Naive thymus-derived CD4-positive, alpha-beta T cell (primary cell): ENCODE results near the gene PDGFC. TPM values are rescaled to one million over a fixed set of nuclear protein-coding genes. Genes with fewer than 3 reads are reported as not detected.

Experiments
- ATAC-seq: fragments of 150-1000 bp; cut with Tn5 transposase; 2 replicates; pipeline ENCODE4 v1.10.0; 2021; ENCODE audit warnings: mild to moderate bottlenecking, moderate library complexity
- CTCF ChIA-PET: fragments of 350-600 bp; sonication (Branson Sonifier 250); formaldehyde crosslinking; loops from one replicate; lab custom pipeline; 2021; ENCODE audit warnings: antibody characterized with exemption; lab: Charles Lee
- POLR2A ChIA-PET: fragments of 350-600 bp; sonication (Branson Sonifier 250); formaldehyde crosslinking; loops from one replicate; lab custom pipeline; 2021; ENCODE audit warnings: antibody characterized with exemption, inconsistent platforms; lab: Charles Lee
- DNase-seq, 9 donors: peaks; one replicate each; pipeline versions ENCODE4 v3.0.0 to v3.0.0-alpha.2; 2020 to 2022; ENCODE audit warnings: mixed read lengths in 1 of 9
- H3K27ac ChIP-seq: one replicate; pipeline ENCODE4 v1.7.0; 2013; ENCODE audit warnings: mild to moderate bottlenecking, low read depth, low read length, moderate library complexity
- H3K27me3 ChIP-seq, 2 donors: one replicate each; pipeline ENCODE4 v1.7.0; 2013; ENCODE audit warnings: low read length in 2 of 2, mild to moderate bottlenecking in 2 of 2, moderate library complexity in 2 of 2; ENCODE audit not compliant: control insufficient read depth in 2 of 2, insufficient read depth in 2 of 2
- H3K36me3 ChIP-seq, 3 experiments: 1 replicate in 2 of 3; 2 replicates in 1 of 3; pipeline ENCODE4 v1.7.0; 2013; ENCODE audit warnings: low read length in 3 of 3, mild to moderate bottlenecking in 3 of 3, moderate library complexity in 1 of 3; ENCODE audit not compliant: insufficient read depth in 3 of 3, control insufficient read depth in 2 of 3
- H3K4me1 ChIP-seq, 2 donors: one replicate each; pipeline ENCODE4 v1.7.0; 2013; ENCODE audit warnings: low read length in 2 of 2, mild to moderate bottlenecking in 2 of 2, moderate library complexity in 1 of 2; ENCODE audit not compliant: control insufficient read depth in 2 of 2, insufficient read depth in 2 of 2
- H3K4me3 ChIP-seq: 2 replicates; pipeline ENCODE4 v1.7.0; 2013; ENCODE audit warnings: mild to moderate bottlenecking, low read length
- H3K9me3 ChIP-seq, 3 experiments: 1 replicate in 2 of 3; 2 replicates in 1 of 3; pipeline ENCODE4 v1.7.0; 2013; ENCODE audit warnings: low read length in 3 of 3; ENCODE audit not compliant: control insufficient read depth in 2 of 3
- H3K27ac Mint-ChIP-seq, 9 donors: one replicate each; pipeline ENCODE4 v1.8.0; 2020 to 2022; ENCODE audit warnings: mixed read lengths in 9 of 9, mild to moderate bottlenecking in 8 of 9, moderate library complexity in 5 of 9, inconsistent platforms in 2 of 9
- H3K27me3 Mint-ChIP-seq, 5 donors: one replicate each; pipeline ENCODE4 v1.8.0; 2021 to 2022; ENCODE audit warnings: mixed read lengths in 5 of 5, mild to moderate bottlenecking in 1 of 5
- H3K36me3 Mint-ChIP-seq, 5 donors: one replicate each; pipeline ENCODE4 v1.8.0; 2020 to 2022; ENCODE audit warnings: mixed read lengths in 5 of 5, mild to moderate bottlenecking in 3 of 5, inconsistent platforms in 1 of 5
- H3K4me1 Mint-ChIP-seq, 7 donors: one replicate each; pipeline ENCODE4 v1.8.0; 2020 to 2022; ENCODE audit warnings: mixed read lengths in 7 of 7, mild to moderate bottlenecking in 3 of 7, inconsistent platforms in 1 of 7
- H3K4me3 Mint-ChIP-seq, 10 donors: one replicate each; pipeline ENCODE4 v1.8.0; 2020 to 2022; ENCODE audit warnings: mild to moderate bottlenecking in 10 of 10, mixed read lengths in 10 of 10, moderate library complexity in 6 of 10, inconsistent platforms in 2 of 10
- H3K9me3 Mint-ChIP-seq, 11 donors: one replicate each; pipeline ENCODE4 v1.8.0; 2020 to 2022; ENCODE audit warnings: mixed read lengths in 11 of 11, mild to moderate bottlenecking in 4 of 11, inconsistent platforms in 1 of 11, moderate library complexity in 1 of 11
- intact Hi-C, 2 donors: fragments of 100-400 bp; cut with micrococcal nuclease; formaldehyde crosslinking; loops; one replicate each; pipeline ENCODE4 v1.15.1; 2023
- polyA plus RNA-seq, 2 donors: library from polyadenylated mRNA; unstranded; fragments of 300-500 nt; fragmentation: Illumina TruSeq; gene quantifications; one replicate each; pipeline ENCODE4 v1.2.3, GENCODE V29; 2021
- total RNA-seq, 6 experiments: library from RNA in 5 of 6; stranded (reverse) in 5 of 6; gene quantifications; 1 replicate in 5 of 6; 2 replicates in 1 of 6; pipeline ENCODE4 v1.2.3 and lab custom pipeline; 2021 to 2026

Gene PDGFC
- total and polyA plus RNA-seq, 7 experiments from 2014 or later: 0.19 to 2.0 (median 1.2) TPM; not detected in 4

DNA sequence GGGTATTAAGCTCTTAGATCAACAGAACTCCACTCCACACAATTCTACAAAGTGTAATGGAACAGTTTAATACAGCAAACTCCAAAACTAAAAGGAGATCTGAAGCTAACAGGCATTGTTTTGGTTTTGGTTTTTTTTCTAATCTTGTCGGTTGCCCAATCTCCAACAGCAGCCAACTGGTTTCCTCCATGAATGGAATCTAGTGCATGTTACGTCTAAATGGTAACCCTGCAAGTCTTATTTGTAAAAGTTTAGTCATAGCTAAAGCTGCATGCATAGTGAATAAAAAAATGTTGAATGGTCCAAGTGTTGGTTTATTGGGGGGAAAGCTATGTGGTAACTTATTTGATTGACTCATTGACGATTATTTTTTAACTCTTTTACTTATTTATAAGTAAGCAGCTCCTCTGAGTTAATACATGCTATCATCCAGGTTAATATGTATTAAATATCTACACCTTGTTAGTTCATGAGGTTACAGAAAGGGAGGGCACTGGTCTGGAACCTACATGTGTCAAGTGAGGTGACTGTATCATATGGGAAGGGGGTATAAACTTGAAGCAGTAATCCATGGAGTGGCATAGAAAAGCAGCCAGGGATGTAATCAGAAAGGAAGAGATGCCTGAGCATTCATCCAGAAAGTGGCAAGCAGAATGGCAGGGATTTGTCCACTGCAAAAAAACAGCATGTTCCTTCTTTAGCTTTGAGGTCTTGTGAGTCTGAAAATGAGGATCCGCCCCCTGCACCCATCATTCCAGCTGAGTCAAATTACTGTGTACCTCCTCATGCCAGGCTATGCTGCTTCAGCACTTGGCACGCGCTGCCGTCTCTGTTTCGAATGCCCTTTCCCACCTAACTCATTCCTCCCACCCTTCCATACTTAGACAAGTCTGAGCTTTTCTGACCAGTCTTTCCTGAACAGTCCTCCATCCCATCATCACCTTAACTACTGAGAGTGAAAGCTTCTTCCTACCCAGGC lies 81.7 kb downstream of the PDGFC start:
- H3K4me3 Mint-ChIP-seq: no peak overlapping the region
- H3K27me3 Mint-ChIP-seq: no peaks in the 10 kb centered on the region
- CTCF ChIA-PET: no interaction called here
- Histone ChIP-seq H3K4me3 (no peak overlapping the region), H3K4me1 (no peaks in the 10 kb centered on the region), H3K36me3 (no peaks in the 10 kb centered on the region), H3K9me3 (no peaks in the 10 kb centered on the region), H3K27ac (no peak overlapping the region), H3K27me3 (no peaks in the 10 kb centered on the region)
- H3K27ac Mint-ChIP-seq: no peak overlapping the region
- intact Hi-C loops: no loop called here
- no peak for DNase-seq
- H3K4me1 Mint-ChIP-seq: no peaks in the 10 kb centered on the region
- H3K9me3 Mint-ChIP-seq: peaks cover 0 to 4% (median 0%) of the 10 kb centered on the region in 11 donors
- H3K36me3 Mint-ChIP-seq: no peaks in the 10 kb centered on the region
- POLR2A ChIA-PET: no interaction called here
- ATAC-seq: no peak

DNA sequence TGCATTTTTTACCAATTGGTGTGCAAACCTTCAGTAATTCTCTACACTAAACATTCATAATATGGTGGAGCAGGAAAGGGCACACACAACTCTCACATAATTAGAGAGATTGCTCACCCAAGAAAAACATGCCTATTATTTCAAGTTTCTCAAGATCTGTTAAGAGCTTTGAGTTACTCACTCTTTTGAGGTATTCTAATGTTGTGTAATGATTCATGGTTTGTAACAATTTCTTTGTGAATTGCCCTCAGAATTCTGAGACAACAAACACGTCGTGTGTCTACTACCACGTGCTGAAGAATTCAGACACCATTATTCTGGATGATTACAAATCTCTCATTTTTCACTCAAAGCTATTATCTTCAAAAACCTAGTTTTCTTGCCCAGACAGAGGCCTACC lies 82.8 kb downstream of the PDGFC start:
- H3K27ac Mint-ChIP-seq: no peak overlapping the region
- ChIA-PET POLR2A (no interaction called here), CTCF (no interaction called here)
- Histone ChIP-seq H3K4me1 (no peaks in the 10 kb centered on the region), H3K27ac (no peak overlapping the region), H3K4me3 (no peak overlapping the region), H3K9me3 (no peaks in the 10 kb centered on the region), H3K27me3 (no peaks in the 10 kb centered on the region), H3K36me3 (no peaks in the 10 kb centered on the region)
- no peak overlapping the region for H3K4me3 Mint-ChIP-seq
- no peaks in the 10 kb centered on the region for H3K36me3 Mint-ChIP-seq
- no peaks in the 10 kb centered on the region for H3K4me1 Mint-ChIP-seq
- no peak for DNase-seq
- intact Hi-C loops: no loop called here
- ATAC-seq: no peak
- peaks cover 0 to 4% (median 0%) of the 10 kb centered on the region in 11 donors for H3K9me3 Mint-ChIP-seq
- no peaks in the 10 kb centered on the region for H3K27me3 Mint-ChIP-seq

DNA sequence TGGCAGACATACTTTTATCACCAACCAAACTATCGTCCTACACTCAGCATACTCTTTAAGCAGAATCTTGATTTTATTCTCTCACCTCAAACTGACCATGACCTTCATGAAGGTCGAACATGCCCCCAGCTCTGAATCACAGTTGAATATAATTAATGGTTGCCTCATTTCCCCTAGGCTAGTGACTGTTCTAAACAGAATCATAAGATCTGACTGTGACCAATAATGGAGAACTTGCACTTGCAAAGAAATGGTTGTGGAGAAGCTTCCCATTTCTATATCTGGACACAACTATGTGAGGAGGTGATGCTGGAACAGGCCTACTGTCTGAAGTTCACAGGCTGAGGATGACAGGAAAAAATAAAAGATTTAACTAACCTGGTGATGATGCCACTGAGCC lies 85.1 kb downstream of the PDGFC start:
- no peaks in the 10 kb centered on the region for H3K4me1 Mint-ChIP-seq
- H3K27me3 Mint-ChIP-seq: no peaks in the 10 kb centered on the region
- Histone ChIP-seq H3K4me3 (no peak overlapping the region), H3K36me3 (no peaks in the 10 kb centered on the region), H3K27ac (no peak overlapping the region), H3K27me3 (no peaks in the 10 kb centered on the region), H3K4me1 (no peaks in the 10 kb centered on the region), H3K9me3 (no peaks in the 10 kb centered on the region)
- ATAC-seq (no peak), DNase-seq (no peak)
- intact Hi-C loops: no loop called here
- no peaks in the 10 kb centered on the region for H3K36me3 Mint-ChIP-seq
- H3K4me3 Mint-ChIP-seq: no peak overlapping the region
- H3K27ac Mint-ChIP-seq: no peak overlapping the region
- peaks cover 0 to 8% (median 2%) of the 10 kb centered on the region in 11 donors for H3K9me3 Mint-ChIP-seq
- ChIA-PET CTCF (no interaction called here), POLR2A (no interaction called here)

DNA sequence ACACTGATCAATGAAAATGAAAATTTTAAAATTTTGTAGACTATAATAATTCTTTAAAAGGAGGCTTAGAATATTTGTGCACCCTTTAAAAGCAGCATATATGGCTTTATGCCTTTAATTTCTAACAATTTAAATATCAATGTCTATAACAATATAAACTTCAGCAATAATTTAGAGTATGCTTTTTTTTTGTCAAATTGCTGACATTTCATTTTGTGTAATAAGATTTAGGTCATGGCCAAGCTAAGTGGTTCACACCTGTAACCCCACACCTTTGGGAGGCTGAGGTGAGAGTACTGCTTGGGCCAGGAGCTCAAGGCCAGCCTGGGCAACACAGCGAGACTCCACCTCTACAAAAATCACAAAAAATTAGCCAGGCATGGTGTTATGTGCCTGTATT lies 86.2 kb downstream of the PDGFC start:
- Mint-ChIP-seq H3K27me3 (no peaks in the 10 kb centered on the region), H3K4me1 (no peaks in the 10 kb centered on the region), H3K36me3 (no peaks in the 10 kb centered on the region), H3K9me3 (peaks cover 0 to 8% (median 2%) of the 10 kb centered on the region in 11 donors), H3K27ac (no peak overlapping the region), H3K4me3 (no peak overlapping the region)
- POLR2A ChIA-PET: no interaction called here
- Histone ChIP-seq H3K9me3 (no peaks in the 10 kb centered on the region), H3K36me3 (no peaks in the 10 kb centered on the region), H3K4me1 (no peaks in the 10 kb centered on the region), H3K27me3 (no peaks in the 10 kb centered on the region), H3K27ac (no peak overlapping the region), H3K4me3 (no peak overlapping the region)
- CTCF ChIA-PET: no interaction called here
- intact Hi-C loops: no loop called here
- ATAC-seq (no peak), DNase-seq (no peak)

DNA sequence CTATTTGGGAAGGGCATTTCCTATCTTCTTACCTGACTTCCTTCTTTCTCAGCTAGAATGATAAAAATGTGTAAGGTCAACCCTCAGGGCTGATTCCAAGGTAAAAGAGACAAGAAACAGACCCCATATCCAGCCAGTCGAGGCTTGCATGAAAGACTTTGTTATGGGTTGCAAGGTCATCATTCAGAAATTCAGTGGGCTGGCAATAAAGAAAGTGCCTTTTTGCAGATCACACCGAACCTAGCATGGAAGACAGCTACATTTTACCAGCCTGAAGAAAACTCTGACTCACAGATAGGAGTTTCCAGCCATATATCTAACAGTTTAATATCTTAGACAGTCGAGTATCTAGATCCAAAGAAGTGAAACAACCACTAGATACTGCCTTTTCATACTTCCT lies 87.4 kb downstream of the PDGFC start:
- ATAC-seq: no peak

DNA sequence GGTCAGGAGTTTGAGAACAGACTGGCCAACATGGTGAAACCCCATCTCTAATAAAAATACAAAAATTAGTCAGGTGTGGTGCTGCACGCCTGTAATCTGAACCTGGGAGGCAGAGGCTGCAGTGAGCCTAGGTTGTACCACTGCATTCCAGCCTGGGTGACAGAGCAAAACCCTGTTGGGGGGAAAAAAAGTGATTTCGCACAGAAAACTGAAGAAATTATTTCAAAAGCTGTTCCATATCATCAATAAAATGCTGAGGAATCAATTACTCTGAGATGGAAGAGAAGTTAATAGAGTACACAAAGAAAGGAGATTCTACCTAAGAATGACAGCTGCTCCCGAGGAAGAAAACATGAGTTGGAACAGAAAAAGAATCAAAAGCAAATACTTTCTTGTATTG lies 95.9 kb downstream of the PDGFC start:
- DNase-seq (no peak), ATAC-seq (no peak)
- POLR2A ChIA-PET: no interaction called here
- H3K27ac ChIP-seq: no peak overlapping the region
- H3K27me3 ChIP-seq: no peaks in the 10 kb centered on the region
- H3K4me3 Mint-ChIP-seq: no peak overlapping the region
- no peak overlapping the region for H3K27ac Mint-ChIP-seq
- no peaks in the 10 kb centered on the region for H3K4me1 ChIP-seq
- no peaks in the 10 kb centered on the region for H3K27me3 Mint-ChIP-seq
- intact Hi-C loops: no loop called here
- peaks cover 0 to 10% (median 0%) of the 10 kb centered on the region in 11 donors for H3K9me3 Mint-ChIP-seq
- no peaks in the 10 kb centered on the region for H3K36me3 Mint-ChIP-seq
- H3K4me3 ChIP-seq: no peak overlapping the region
- H3K4me1 Mint-ChIP-seq: no peaks in the 10 kb centered on the region
- no peaks in the 10 kb centered on the region for H3K9me3 ChIP-seq
- CTCF ChIA-PET: no interaction called here
- no peaks in the 10 kb centered on the region for H3K36me3 ChIP-seq

More for the DNA sequence above, 87.4 kb downstream of the PDGFC start:
- DNase-seq: no peak
- Histone ChIP-seq H3K4me1 (no peaks in the 10 kb centered on the region), H3K36me3 (no peaks in the 10 kb centered on the region), H3K27ac (no peak overlapping the region), H3K27me3 (no peaks in the 10 kb centered on the region), H3K9me3 (no peaks in the 10 kb centered on the region), H3K4me3 (no peak overlapping the region)
- POLR2A ChIA-PET: no interaction called here
- no peaks in the 10 kb centered on the region for H3K27me3 Mint-ChIP-seq
- CTCF ChIA-PET: no interaction called here
- no peak overlapping the region for H3K27ac Mint-ChIP-seq
- H3K4me1 Mint-ChIP-seq: no peaks in the 10 kb centered on the region
- no peak overlapping the region for H3K4me3 Mint-ChIP-seq
- H3K36me3 Mint-ChIP-seq: no peaks in the 10 kb centered on the region
- intact Hi-C loops: no loop called here
- H3K9me3 Mint-ChIP-seq: peaks cover 0 to 8% (median 0%) of the 10 kb centered on the region in 11 donors

DNA sequence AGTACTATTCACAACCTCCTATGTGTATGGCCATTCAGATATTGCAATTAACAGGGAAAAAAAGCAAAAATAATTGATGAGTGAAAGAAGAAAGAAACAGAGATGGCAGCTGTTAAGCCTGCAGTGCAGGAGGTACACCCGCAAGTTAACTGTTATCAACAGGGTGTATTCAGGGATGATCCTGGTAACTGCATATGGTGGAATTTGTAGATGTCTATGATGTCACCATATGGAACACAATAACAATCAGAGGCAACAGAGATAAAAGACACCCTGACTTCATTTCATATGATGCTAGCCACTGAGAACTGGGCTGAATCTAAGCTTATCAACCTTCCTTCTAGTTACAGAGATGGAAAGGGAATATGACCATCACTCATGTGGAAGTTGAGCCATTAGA lies 96.5 kb downstream of the PDGFC start:
- ChIA-PET POLR2A (no interaction called here), CTCF (no interaction called here)
- intact Hi-C loops: no loop called here
- H3K27me3 ChIP-seq: no peaks in the 10 kb centered on the region
- no peak for DNase-seq
- H3K4me1 ChIP-seq: no peaks in the 10 kb centered on the region
- H3K36me3 Mint-ChIP-seq: no peaks in the 10 kb centered on the region
- H3K9me3 ChIP-seq: no peaks in the 10 kb centered on the region
- H3K4me3 ChIP-seq: no peak overlapping the region
- H3K36me3 ChIP-seq: no peaks in the 10 kb centered on the region
- H3K27ac ChIP-seq: no peak overlapping the region
- H3K9me3 Mint-ChIP-seq: peaks cover 0 to 10% (median 0%) of the 10 kb centered on the region in 11 donors
- H3K27me3 Mint-ChIP-seq: no peaks in the 10 kb centered on the region
- no peak for ATAC-seq
- no peak overlapping the region for H3K4me3 Mint-ChIP-seq
- H3K4me1 Mint-ChIP-seq: no peaks in the 10 kb centered on the region
- H3K27ac Mint-ChIP-seq: no peak overlapping the region
